Smooth muscle cell of the brain vasculature (primary cell): ENCODE results near the gene PER1.

Experiments
- DNase-seq: peaks from one replicate; pipeline ENCODE4 v3.0.0-alpha.2; 2012; ENCODE audit warnings: low read depth, low spot score

PER1 gene

DNA sequence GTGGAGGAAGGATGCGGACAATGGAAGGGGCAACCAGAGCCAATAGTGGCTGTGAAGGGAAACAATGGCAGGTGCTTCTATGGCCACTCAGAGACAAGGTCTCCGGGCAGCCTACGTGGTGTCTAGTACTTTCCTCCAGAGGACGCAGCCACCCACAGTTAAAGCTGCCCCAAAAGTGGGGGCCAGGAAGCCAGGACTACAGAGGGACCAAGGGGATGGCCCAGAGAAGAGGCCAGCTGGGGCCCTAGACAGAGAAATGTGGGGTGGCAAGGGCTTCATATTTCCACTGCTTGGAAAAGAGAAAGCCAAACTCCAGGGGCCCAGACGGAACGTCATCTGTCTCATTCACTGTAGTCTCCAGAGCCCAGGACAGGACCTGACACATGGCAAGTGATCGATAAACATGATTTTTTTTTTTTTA lies 837 bp upstream of the PER1 start:
- no peak for DNase-seq

DNA sequence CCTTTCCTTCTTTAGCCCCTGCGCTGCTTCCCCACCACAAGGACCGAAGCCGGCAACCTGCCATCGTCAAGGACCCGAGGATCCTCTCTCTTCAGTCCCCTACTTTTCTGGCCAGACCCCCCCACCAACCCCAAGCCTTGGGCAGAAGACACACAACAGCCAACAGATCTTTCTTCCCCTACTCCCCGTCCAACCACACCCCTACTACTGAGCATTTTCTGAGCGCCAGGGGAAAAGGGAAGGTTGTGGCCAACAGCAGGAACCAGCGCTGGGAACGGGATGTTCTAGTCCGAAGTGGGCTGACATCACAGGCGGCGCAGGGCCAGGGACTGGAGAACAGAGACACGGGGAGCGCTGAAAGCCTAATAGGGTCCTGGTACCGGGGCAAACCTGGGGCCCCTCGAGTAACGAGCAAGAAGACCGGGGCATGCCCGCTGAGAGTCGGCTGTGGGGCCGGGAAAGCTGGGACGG lies 528 bp downstream of the PER1 start:
- DNase-seq = no peak

GRCh38 chr17:8151120-8151640 lies 1.0 kb downstream of the PER1 start:
- DNase-seq = no peak

DNA sequence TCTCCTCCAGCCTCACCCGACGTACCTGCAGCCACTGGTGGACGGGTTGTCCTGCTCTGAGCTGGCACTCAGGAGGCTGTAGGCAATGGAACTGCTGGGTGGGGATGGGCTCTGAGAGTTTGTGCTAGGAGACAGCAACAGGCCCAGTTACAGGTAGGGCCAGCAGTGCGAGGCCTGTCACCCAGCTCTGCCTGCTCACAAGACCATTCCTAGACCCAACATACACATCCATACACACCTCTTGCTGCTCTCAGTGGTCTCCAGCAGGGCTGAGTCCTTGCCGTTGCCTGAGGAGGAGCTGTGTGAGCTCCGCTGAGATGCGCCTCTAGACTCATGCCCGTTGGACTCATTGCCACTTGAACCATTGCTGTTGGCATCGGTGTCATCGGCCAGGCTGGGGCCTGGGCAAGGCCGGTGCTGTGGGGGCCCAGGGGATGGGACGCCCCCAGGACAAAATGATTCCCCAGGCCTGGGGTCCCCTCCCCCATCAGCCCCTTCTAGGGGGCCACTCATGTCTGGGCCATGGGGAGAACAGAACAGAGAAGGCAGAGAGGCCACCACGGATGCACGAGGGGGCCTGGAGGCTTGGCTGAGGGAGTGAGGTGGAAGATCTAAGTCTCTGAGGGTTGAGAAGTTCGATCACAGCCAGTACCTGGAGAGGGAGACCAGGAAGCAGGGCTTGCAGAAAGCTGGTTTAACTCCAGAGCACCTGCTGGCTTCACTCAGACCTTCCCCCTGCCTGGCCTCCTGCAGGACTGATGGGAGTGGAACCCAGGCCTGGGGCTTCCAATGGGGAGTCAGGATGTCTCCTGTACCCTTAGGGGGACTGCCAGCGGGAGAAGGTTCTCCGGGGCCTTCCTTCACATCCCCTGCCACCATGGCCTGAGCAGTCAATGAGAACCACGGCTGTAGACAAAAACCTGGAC lies 1.7 kb downstream of the PER1 start:
- no peak for DNase-seq

GRCh38 chr17:8149419-8150193 lies 2.6 kb downstream of the PER1 start:
- DNase-seq = no peak

DNA sequence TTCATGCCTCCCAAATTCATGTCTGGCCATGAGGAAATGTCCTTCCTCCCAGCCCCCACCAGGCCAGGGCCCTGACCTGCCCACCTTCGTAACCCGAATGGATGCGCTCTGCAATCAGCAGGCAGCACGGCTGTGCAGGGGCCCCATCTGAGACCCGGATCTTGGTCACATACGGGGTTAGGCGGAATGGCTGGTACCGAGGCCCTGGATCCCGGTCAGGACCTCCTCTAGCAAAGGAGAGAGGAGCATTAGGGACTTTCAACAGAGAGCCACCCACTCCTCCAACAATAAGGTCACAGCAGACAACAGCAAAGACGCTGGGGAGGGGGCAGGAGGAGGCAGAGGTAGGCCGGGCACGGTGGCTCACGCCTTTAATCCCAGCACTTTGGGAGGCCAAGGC lies 3.6 kb downstream of the PER1 start:
- no peak for DNase-seq

GRCh38 chr17:8147805-8148404 lies 4.3 kb downstream of the PER1 start:
- DNase-seq = no peak

GRCh38 chr17:8147141-8147804 lies 4.9 kb downstream of the PER1 start:
- no peak for DNase-seq

- DNase-seq = no peak
Observed at GRCh38 chr17:8146381-8147140, 5.6 kb downstream of the PER1 start.

DNA sequence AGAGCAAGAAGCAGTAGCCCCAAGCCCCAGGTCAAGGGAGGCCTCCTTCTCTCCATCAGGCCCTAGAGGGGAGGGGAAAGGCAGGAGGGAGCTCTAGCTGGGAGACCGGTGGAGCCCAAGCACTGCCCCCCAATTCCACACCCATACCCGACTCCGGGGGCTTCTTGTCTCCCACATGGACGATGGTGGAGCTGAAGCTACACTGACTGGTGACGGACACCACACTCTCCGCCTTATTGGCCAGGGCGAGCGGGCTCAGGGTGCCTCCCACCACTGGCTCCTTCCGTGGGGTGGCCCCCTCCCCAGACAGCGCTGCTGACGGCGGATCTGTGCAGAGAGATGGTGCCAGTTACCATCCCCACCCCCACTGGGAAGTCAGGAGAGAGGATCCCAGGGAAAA lies 6.4 kb downstream of the PER1 start:
- no peak for DNase-seq

DNA sequence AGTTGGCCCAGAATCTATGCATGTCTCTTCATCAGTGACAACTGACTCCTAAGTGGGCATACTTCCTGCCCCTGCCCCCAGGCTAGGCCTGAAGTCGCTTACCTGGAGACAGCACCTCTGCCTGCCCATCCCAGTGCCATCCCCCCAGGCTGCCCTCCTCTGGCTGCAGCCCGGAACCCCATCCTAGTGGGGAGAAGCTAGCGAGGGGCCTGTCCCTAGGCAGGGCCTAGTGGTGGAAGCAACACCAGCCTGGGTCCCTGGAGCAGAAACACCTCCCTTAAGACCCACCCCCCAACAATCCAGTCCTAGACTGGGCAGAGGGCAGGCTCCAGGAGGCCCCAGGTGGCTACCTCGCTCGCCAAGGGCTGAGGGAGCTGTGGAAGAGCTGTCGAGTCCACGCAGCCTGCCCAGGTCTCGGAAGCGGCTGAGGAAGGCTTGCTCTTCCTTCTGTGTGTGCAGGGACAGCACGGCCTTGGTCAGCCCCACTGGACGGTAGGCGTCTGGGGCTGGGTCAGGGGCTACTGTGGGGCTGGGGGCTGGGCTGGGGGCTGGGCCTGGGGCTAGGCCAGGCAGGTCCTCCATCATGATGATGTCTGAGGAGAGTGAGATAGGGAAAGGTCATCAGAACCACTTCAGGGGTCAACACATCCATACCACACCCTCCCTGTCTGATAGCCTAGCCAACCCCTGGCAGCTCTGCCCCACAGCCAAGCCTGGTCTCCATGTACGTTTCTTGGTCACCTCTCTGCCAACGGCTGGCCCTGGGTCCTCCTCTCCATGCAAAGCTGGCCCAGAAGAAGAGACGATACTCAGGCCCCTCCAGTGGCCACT lies 7.6 kb downstream of the PER1 start:
- no peak for DNase-seq

DNA sequence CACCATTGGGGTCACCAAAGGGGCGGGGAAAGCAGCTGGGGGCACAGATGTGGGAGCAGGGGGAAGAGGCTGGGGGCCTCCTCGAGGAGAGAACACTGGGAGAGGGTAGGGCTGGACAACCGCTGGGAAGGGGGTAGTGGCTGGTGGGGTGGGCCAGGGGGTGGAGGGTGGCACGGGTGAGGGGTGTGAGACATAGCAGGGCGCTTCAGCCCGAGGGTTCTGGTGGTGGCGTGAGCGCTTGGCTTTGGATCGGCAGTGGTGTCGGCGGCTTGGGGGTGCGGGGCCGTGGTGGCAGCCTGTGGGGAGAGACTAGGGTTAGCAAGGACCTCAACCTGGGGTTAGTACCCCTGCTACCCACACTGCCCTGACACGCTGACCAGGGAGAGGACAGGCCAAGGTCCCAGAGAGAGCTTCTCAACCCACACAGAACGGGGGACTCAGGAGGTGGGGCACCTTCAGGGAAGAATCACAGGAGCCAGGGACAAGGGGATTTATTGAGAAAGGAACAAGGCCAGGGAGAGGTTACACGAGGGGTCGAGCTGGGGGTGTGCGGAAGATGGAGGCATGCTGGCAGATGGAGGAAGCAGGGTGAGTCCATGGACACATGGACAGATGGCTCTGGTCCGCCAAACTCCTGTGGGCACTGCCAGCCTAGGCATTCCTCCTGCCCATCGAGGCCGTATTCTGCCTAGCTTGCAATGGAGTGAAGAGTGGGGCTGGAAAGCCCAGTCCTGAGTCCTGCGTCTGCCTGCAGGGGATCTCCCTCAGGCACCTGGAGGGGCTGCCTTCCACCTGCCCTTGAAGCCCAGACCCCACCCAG lies 8.4 kb downstream of the PER1 start:
- no peak for DNase-seq

GRCh38 chr17:8142887-8143580 lies 9.2 kb downstream of the PER1 start:
- no peak for DNase-seq

GRCh38 chr17:8142158-8142886 lies 9.9 kb downstream of the PER1 start:
- no peak for DNase-seq

- no peak for DNase-seq
Observed at GRCh38 chr17:8141741-8142140, 10.5 kb downstream of the PER1 start.

- no peak for DNase-seq
Observed at GRCh38 chr17:8141045-8141444, 11.2 kb downstream of the PER1 start.
